Measurements from ENCODE around the gene OR5H14.
"Not testable (repeated sequence)": the region's sequence is repeated elsewhere in the genome, so short reads cannot be mapped to it uniquely, and the experiment has no call there.

The OR5H14 gene

DNA sequence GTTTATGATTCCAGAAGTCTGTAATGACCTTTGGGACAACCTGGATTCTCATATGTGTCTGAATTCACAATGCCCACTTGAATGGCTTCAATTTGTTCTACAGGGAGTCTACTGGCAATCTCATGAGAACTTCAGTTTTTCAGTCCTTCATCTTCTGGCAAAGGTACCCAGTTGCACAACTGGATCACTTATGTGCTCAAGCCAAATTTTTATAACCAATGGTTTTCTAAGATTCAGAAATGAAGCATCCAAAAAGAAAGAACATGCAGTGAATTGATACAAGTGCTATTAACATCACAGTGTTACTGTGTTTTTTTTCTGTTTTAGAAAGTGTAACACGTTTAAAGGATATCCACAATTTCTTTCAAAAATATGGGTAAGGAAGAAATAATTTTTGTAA is at the start of gene OR5H14:
OR5H14 (plus strand) TSS at position 301 of the 400 bp plus-strand sequence. CDS start 1,907 bp downstream, outside the sequence.
- no peak for DNase-seq (ENCODE audit: low read depth)

DNA sequence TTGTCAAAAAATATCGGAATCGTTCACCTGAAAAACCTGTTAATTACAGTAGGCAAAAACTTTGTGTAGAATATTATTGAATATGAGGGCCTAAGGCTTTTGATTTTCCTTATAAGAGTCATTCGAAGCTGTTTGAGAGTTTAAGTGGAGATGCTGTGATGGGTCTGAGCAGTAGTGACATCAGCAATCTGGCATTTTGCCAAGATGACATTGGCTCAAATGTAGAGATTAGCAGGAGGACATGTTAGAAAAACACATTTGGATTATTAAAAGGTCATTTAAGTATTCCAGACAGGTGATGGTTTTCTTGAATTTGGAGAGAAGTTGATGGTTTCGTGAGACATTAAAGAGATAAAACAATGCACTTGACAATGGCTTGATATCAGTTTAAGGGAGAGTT is 47.4 kb upstream of the OR5H14 start:
- DNase-seq (ENCODE audit: low read depth): no peak

DNA sequence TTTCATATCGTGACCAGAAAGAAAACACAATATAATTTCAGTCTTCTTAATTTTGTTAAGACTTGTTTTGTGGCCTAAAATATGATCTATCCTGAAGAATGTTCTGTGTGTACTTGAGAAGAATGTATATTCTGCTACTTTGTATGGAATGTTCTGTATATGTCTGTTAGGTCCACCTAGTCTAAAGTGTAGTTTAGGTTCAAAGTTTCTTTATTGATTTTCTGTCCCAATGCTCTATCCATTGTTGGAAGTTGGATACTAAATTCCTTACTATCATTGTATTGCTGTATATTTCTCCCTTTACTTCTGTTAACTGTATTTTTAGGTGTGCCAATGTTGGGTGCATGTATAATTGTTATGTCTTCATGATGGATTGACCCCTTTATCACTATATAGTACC is 39.1 kb upstream of the OR5H14 start:
- no peak for DNase-seq (ENCODE audit: low read depth)

GRCh38 chr3:98109807-98110549 is 37.3 kb upstream of the OR5H14 start:
- DNase-seq (ENCODE audit: low read depth): no peak

GRCh38 chr3:98110550-98110908 is 36.8 kb upstream of the OR5H14 start:
- DNase-seq (ENCODE audit: low read depth): no peak

GRCh38 chr3:98114264-98114663 is 33.0 kb upstream of the OR5H14 start:
- no peak for DNase-seq (ENCODE audit: low read depth)

DNA sequence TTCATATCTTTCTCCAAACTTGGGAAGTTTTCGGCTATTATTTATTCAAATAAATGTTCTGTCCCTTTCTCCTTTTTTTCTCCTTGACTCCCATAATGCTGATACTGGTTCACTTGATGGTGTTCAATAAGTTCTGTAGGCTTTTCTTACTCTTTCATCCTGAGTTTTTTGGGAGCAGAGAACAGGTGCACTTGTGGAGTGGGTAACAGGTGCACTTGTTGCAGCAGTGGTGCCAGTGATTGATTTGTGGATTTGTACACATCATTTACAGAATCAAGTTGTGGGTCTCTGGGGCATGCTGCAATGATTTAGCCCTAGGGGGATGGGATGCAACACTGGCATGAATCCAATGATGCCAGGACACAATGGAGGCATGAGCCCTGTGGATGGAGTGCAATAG is 31.6 kb upstream of the OR5H14 start:
- DNase-seq (ENCODE audit: low read depth): no peak

DNA sequence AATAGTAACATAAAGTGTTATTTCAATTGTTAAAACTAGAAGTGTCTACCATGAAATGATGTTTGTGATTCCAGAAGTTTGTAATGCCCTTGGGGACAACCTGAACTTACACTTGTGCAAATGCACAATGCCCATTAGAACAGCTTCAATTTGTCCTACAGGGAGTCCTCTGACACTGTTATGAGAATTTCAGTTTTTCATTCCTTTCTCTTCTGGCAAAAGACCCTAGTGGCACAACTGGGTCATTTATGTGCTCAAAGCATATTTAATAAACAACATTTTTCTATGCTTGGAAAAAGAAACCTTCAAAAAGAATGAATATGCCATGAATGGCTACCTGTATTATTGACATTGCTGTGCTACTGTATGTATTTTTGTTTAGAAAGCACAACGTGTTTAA is 16.9 kb upstream of the OR5H14 start, which contains the start of gene OR5H1:
OR5H1 (plus strand) TSS at position 301 of the 400 bp plus-strand sequence. CDS start 1,977 bp downstream, outside the sequence.
- no peak for DNase-seq (ENCODE audit: low read depth)

DNA sequence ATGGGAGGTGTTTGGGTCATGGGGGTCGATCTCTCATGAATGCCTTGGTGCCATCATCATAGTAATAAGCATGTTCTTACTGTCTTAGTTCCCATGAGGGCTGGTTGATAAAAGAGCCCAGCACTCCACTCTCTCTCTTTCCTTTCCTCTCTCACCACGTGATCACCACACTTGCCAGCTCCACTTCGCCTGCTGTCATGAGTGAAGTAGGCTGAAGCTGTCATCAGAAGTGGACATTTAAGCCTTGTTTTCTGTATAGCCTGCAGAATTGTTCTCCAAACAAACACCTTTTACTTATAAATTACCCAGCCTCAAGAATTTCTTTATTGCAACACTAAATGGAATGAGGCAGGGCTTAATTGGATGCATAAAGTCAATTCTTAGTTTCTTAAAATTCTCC is 10.6 kb upstream of the OR5H14 start:
- no peak for DNase-seq (ENCODE audit: low read depth)

- DNase-seq (ENCODE audit: low read depth): not testable (repeated sequence)
These were observed 9.3 kb upstream of the OR5H14 start for GRCh38 chr3:98137826-98138557.

GRCh38 chr3:98140531-98140930 is 6.7 kb upstream of the OR5H14 start:
- no peak for DNase-seq (ENCODE audit: low read depth)

DNA sequence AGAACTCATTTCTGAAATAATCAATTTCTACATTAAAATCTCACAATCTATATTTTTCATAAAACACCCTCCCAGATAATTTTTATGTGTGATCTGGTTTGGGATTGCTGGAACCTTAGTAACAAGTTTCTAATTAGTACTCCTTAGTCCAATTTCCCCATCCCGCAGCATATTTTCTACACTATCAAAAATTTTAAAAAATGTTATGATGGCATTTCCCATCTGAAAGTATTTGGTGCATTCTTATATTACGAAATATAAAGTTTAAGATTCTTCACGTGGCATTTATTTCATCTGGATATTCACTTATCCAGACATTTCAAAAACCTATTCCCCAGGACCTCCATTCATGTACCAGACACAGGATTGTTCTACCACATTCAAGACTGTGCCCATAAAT is 1.5 kb downstream of the OR5H14 start:
- DNase-seq (ENCODE audit: low read depth): no peak

GRCh38 chr3:98149456-98149855 is 2.2 kb downstream of the OR5H14 start:
- not testable (repeated sequence) for DNase-seq (ENCODE audit: low read depth)

DNA sequence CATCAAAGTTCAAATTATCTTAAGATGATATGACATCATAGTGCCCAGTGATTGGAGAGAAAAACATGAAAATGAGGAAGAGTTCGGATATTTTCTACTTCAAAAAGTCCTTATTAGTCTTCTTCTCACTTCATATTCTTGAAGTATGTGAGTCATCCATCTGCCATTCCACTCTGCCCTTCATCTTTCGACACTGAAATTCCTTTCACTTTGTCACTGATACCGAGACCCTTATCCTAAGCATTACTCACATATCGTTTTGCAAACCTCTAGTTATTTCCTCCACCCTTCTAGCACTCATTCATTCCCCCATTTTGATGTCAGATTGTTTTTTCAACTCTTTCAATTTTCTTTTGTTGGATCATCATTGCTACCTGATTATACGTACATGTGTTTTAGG is 4.0 kb downstream of the OR5H14 start:
- no peak for DNase-seq (ENCODE audit: low read depth)

GRCh38 chr3:98166396-98166795 is 19.1 kb downstream of the OR5H14 start, which contains the start of gene OR5H15:
Gene OR5H15 (plus strand): TSS chr3:98166696. CDS start chr3:98168700, 2,004 bp downstream.
- no peak for DNase-seq (ENCODE audit: low read depth)

DNA sequence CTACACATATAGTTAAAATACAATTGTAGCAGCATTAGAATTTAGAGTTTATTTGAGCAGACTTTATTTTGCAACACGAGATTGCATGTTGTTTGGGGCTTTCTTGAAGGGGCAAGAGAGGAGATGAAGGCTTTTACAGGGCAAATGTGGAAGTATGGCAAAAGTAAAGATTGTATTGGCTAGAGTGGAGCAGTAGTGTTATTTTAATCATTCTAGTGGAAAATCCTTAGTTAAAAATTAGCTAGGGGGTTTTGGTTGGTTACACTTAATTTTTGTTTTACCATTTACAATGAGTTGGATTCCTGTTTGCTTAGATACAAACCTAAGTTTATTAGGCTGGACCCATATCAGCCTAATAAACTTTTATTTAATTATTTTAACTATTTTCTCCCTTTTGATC is 23.8 kb downstream of the OR5H14 start:
- no peak for DNase-seq (ENCODE audit: low read depth)

DNA sequence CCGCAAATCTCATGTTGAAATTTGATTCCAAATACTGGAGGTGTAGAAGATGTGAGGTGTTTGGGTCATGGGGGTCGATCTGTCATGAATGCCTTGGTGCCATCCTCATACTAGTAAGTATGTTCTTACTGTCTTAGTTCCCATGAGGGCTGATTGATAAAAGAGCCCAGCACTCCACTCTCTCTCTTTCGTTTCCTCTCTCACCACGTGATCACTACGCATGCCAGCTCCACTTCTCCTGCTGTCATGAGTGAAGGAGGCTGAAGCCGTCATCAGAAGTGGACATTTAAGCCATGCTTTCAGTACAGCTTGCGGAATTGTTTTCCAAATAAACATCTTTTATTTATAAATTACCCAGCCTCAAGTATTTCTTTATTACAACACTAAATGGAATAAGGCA is 25.3 kb downstream of the OR5H14 start:
- DNase-seq (ENCODE audit: low read depth): no peak

DNA sequence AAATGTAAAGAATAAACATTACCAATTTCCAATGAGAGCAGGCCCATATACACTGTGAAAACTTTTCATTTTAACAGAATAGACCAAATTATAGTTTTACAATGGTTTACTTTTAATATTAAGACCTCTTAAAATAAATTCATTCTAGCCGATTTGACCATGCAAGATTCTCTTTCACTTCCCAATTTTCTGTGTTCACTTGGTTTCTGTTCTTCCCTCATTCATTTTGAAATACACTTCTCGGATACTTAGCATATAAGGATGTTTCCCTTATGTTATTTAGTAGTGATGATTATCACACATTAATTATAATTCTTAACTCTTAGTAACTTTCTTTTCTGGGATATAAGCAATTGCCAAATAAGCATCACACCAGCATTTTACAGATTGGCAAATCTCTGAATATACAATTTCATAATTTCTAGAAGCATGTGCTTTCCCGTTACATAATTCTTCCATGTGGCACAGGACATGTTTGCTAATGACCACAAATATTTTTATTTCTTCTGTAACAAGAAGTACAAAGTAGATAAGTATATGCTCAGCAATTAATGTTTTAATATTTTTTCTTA is 33.1 kb downstream of the OR5H14 start:
- DNase-seq (ENCODE audit: low read depth): no peak

GRCh38 chr3:98182196-98182595 is 34.9 kb downstream of the OR5H14 start:
- no peak for DNase-seq (ENCODE audit: low read depth)

DNA sequence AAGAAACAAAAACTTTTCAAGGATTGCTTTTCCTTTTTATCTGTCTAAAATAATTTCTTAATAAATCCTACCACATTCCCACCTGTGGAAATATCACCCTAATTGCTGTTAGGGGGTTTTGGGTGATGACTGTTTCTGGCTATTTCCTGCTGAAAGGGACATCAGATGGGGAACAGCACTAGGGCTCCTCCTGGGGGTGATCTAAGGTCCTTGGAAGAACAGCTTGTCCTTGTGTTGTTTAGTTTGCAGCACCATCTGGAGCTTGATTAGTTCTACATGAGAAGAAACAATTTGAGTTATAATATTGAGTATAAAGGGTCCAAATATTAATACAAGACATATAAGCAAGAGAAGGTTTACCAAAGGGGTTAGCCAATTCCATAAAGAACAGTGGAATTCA is 37.9 kb downstream of the OR5H14 start:
- DNase-seq (ENCODE audit: low read depth): no peak

DNA sequence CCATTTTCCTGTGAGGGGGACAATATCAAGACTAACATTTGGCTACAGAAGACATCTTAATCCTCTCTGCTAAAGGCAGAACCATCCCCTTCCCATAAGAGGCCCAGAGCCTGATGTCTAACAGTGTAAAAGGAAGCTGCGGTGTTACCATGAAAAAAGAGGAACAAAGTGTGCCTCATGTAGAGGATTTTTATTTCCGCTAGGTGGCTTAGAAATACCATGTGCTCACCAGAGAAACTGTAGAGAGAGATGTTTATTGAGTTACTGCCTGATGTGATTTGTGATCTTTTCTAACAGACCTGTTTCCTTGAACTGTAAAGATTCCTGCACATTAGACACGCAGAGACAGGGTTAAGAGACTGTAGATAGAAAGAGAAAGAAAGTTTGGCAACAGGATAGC is 41.3 kb downstream of the OR5H14 start:
- no peak for DNase-seq (ENCODE audit: low read depth)

GRCh38 chr3:98190911-98191310 is 43.6 kb downstream of the OR5H14 start:
- DNase-seq (ENCODE audit: low read depth): not testable (repeated sequence)

DNA sequence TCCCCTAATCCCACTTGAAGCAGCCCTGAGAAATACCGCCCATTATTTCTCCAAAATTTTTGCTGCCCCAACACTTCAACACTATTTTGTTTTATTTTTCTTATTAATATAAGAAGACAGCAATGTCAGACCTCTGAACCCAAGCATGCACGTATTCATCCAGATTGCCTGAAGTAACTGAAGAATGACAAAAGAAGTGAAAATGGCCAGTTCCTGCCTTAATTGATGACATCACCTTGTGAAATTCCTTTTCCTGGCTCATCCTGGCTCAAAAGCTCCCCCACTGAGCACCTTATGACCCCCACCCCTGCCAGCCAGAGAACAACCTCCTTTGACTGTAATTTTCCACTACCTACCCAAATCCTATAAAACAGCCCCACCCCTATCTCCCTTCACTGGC is 49.0 kb downstream of the OR5H14 start:
- DNase-seq (ENCODE audit: low read depth): not testable (repeated sequence)

All from EH (cell line).